NAMALWA (cell line): ENCODE results near the gene CARTPT.

ENCODE experiments used
- DNase-seq: peaks from one replicate; pipeline ENCODE4 v3.0.0-alpha.2; 2015; ENCODE audit warnings: low spot score

CARTPT gene

GRCh38 chr5:71719063-71719964 is at the start of gene CARTPT:
TSS of gene CARTPT (plus strand) at chr5:71719275. CDS start at chr5:71719294, 19 bp downstream.
- no peak for DNase-seq

DNA sequence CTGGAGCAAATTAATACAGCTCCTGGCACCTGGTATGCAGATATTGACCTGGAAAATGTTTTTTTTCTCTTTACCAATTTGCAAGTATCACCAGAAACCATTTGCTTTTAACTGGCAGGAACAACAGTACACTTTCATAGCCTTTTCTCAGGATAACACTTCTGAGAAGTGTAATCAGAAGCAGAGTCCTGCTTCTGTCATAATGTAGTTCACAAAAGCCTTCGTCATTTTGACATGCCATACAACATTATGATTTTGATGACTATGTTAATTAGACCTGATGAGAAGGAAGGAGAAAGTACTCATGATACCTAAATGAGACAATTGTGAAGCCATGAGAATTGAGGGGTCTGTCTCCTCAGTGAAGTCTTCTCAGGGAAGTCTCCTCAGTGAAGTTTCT is 41.1 kb upstream of the CARTPT start:
- no peak for DNase-seq

- DNase-seq, result no peak
Measured at GRCh38 chr5:71679714-71680113, 39.4 kb upstream of the CARTPT start.

- no peak for DNase-seq
Measured at GRCh38 chr5:71680510-71680909, 38.6 kb upstream of the CARTPT start.

- DNase-seq, result no peak
Measured at GRCh38 chr5:71681296-71681695, 37.8 kb upstream of the CARTPT start.

DNA sequence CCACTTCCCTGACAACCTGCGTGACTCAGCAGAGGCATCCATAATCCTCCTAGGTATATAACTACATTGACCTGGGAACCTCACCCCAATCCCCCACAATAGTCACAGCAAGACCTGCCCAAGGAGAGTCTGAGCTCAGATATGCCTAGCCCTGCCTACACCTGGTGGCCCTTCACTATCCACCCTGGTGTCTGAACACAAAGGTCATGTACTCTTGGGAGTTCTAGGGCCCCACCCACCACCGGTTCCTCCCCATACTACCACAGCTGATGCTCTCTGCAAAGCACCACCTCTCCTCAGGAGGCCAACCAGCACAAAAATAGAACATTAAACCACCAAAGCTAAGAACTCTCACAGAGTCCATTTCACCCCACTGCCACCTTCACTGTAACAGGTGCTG is 34.8 kb upstream of the CARTPT start:
- DNase-seq, result no peak

- no peak for DNase-seq
Measured at GRCh38 chr5:71693828-71694427, 25.1 kb upstream of the CARTPT start.

- no peak for DNase-seq
Measured at GRCh38 chr5:71695071-71695470, 24.0 kb upstream of the CARTPT start.

DNA sequence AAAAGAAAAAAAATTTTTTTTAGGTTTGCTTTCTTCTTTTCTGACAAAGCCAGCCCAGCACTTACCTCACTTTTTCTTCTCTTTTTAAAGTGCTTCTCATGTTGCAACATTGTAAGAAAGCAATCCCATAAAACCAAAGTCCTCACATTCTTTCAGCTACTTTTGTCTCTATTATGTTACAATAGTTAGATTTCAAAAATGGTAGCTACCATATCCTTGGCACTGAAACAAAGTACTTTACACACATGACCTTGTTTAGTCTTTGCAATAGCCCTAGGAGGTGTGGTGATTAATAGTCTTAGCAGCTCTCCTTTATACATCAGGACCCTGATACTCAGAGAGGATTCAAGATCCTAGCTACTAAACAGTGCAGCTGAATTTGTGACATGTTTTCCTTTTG is 23.5 kb upstream of the CARTPT start:
- DNase-seq, result no peak

GRCh38 chr5:71697967-71698366 is 21.1 kb upstream of the CARTPT start:
- DNase-seq, result no peak

DNA sequence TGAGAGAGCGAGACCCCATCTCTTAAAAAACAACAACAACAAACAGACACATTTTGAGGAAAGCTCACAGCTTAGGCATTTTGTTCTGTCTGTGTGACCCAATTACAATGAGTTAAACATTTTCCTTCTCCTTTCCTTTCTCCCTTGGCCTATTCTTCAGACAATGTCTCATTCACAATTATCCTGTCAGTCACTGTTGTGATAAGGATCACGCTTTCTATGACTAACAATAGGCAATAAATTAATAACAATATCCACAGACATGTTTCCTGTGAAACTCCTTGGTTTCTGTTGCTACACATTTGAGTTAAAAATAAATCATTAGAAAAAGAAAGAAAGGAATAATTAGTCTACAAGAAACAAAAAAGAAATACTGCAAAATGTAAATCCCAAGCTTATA is 19.8 kb upstream of the CARTPT start:
- no peak for DNase-seq

DNA sequence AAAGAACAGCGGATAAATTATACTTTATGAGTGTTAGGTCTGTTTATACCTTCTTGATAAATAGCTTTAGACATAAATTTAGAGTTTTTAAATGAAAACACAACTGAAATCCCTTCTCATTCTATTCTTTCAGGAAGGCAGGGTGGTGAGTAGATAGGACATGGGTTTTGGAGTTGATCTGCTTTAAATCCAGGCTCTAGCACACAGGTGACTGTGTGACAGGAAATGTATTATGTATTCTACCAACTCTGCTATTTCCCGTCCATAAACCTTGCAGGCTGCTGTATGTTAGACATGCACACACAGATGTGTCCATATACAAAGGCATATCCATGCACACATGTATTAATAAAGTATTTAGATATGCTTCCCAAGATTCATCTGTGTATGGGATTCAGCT is 19.3 kb upstream of the CARTPT start:
- DNase-seq, result no peak

GRCh38 chr5:71700803-71701202 is 18.3 kb upstream of the CARTPT start:
- no peak for DNase-seq

DNA sequence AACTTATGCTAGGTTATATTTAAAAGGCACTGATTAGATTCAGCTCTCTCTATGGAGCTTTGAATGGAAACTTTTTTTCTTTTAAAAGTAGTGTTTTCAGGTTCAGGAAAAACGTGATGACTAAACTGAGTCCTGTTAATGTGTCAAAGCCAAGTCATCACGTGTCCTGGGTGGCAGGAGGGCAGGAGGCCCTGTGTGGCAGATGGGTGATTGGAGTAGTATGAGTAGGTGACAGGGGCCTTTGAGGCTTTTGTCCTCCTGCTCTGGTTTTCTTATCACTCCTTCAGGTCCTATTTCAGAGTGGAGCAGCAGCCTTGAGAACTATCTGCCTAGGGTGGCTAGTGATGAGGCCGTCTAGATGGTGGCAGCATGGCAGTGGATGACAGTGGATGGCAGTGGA is 17.7 kb upstream of the CARTPT start:
- DNase-seq, result no peak

- no peak for DNase-seq
Measured at GRCh38 chr5:71703941-71704340, 15.1 kb upstream of the CARTPT start.

- DNase-seq, result no peak
Measured at GRCh38 chr5:71705421-71705820, 13.7 kb upstream of the CARTPT start.

DNA sequence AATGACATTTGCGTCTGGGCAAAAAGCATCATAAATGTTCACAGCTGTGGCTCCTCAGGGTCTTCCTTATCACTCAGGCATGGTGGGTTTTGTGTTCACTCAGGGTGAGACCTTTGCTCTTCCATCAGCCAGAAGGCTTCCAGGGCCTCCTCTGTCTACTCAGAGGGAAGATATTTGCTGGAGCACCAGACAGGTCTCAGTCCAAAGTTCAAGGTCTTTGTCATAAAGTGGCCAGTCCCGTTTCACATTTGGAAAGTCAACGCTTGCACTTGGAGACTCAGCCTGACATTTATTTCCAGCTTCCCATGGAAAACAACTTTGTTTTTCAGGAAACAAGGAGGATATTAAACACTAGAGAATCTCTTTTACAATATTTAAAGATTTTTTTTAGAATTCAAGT is 12.2 kb upstream of the CARTPT start:
- no peak for DNase-seq

- DNase-seq, result no peak
Measured at GRCh38 chr5:71711610-71712009, 7.5 kb upstream of the CARTPT start.

GRCh38 chr5:71714911-71715310 is 4.2 kb upstream of the CARTPT start:
- DNase-seq, result no peak

GRCh38 chr5:71727978-71728377 is 8.9 kb downstream of the CARTPT start:
- no peak for DNase-seq

- DNase-seq, result no peak
Measured at GRCh38 chr5:71731015-71731414, 11.9 kb downstream of the CARTPT start.

DNA sequence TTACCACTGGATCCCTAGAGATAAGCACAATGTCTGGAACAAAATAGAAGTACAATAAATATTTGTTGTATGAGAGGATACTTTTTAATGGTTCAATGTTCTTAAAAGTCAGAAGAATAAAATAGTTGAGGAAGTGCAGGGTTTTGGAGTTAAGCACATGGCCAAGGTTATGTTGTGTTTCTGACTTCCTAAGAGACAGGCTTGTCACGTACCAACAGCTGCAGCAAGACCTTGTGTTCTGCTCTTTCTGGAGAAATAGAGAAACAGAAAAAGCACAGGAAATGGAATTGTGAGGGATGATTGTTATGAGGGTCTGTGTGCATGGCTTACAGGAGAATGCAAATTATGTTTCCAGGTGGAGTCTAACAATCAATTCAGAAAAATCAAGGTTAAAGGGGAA is 12.9 kb downstream of the CARTPT start:
- DNase-seq, result no peak

DNA sequence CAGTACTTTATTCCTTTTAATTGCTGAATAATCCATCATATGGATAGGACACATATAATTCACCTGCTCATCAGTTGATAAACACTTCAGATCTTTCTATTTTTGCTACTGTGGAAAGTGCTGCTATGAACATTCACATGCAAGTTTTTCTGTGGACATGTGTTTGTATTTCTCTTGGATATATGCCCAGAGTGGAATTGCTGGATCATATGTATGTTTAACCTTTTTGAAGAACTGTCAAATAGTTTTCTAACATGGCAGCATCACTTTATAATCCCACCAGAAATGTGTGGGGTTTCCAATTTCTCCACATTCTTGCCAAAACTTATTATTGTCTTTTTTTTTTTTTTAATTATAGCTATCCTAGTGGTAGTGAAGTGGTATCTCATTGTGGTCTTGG is 15.1 kb downstream of the CARTPT start:
- DNase-seq, result no peak
